GM12878 (cell line): ENCODE data around the gene THAP3. TPM values are rescaled to one million over a fixed set of nuclear protein-coding genes. Genes with fewer than 3 reads are reported as not detected.

ENCODE experiments used
- ATAC-seq: fragments of 200-7000 bp; cut with Tn5 transposase; 3 replicates; pipeline ENCODE4 v1.9.1; 2020; ENCODE audit warnings: mild to moderate bottlenecking, moderate library complexity
- BruUV-seq: library from RNA; stranded (reverse); fragments of 400-500 nt; replicated peaks from 2 replicates; lab custom pipeline; 2021; lab: Mats Ljungman, UMichigan
- CTCF ChIA-PET: fragments of 300-600 bp; sonication (Branson Sonifier 250); formaldehyde crosslinking; extraction: SDS; loops from one replicate; lab custom pipeline; 2021; ENCODE audit warnings: inconsistent platforms; lab: Yijun Ruan, JAX
- POLR2A ChIA-PET: fragments of 350-600 bp; formaldehyde crosslinking; extraction: SDS; loops from one replicate; lab custom pipeline; 2021; ENCODE audit warnings: inconsistent platforms; lab: Charles Lee
- RAD21 ChIA-PET: fragments of 300-600 bp; sonication (Branson Sonifier 250); formaldehyde crosslinking; loops from one replicate; lab custom pipeline; 2023; ENCODE audit warnings: antibody characterized with exemption; ENCODE audit not compliant: unreplicated experiment; lab: Charles Lee
- SMC1A ChIA-PET: fragments of 300-600 bp; sonication (Branson Sonifier 250); formaldehyde crosslinking; loops from one replicate; lab custom pipeline; 2023; ENCODE audit not compliant: unreplicated experiment, uncharacterized antibody; lab: Charles Lee
- DNase-seq: peaks from one replicate; pipeline ENCODE4 v3.0.0-alpha.2; 2011; ENCODE audit warnings: low read depth, low spot score
- FAIRE-seq: peaks from 3 replicates; lab custom pipeline; 2011; peaks lifted over from hg19 to GRCh38; lab: Jason Lieb, UNC
- H2AFZ ChIP-seq: 2 replicates; pipeline ENCODE4 v1.6.0; 2011; ENCODE audit warnings: low read depth, low read length, control low read depth; ENCODE audit not compliant: control insufficient read depth
- H3K27ac ChIP-seq: 2 replicates; pipeline ENCODE4 v1.5.1; 2011; ENCODE audit warnings: control low read depth; ENCODE audit not compliant: control insufficient read depth, insufficient read depth
- H3K27me3 ChIP-seq, 2 experiments: replicated peaks in 1 of 2; 2 replicates each; pipeline versions ENCODE4 v1.6.0 to v1.6.1; 2011; ENCODE audit warnings: low read length in 1 of 2; ENCODE audit not compliant: control insufficient read depth in 2 of 2, insufficient read depth in 2 of 2
- H3K36me3 ChIP-seq, 2 experiments: 2 replicates each; pipeline ENCODE4 v1.5.1; 2011; ENCODE audit warnings: low read length in 1 of 2; ENCODE audit not compliant: control insufficient read depth in 2 of 2, insufficient read depth in 2 of 2
- H3K4me1 ChIP-seq: 2 replicates; pipeline ENCODE4 v1.6.1; 2011; ENCODE audit warnings: mild to moderate bottlenecking, low read length, moderate library complexity, mixed read lengths; ENCODE audit not compliant: control insufficient read depth, insufficient read depth
- H3K4me2 ChIP-seq: 2 replicates; pipeline ENCODE4 v1.6.0; 2011; ENCODE audit warnings: control low read depth; ENCODE audit not compliant: control insufficient read depth, insufficient read depth
- H3K4me3 ChIP-seq: fragments of 200-600 bp; sonication (generic); 2 replicates; pipeline ENCODE4 v1.5.1; 2016
- H3K79me2 ChIP-seq: 2 replicates; pipeline ENCODE4 v1.6.0; 2011; ENCODE audit warnings: low read length; ENCODE audit not compliant: control insufficient read depth, insufficient read depth
- H3K9ac ChIP-seq: 2 replicates; pipeline ENCODE4 v1.8.0; 2011; ENCODE audit warnings: low read length, control low read depth, mixed read lengths; ENCODE audit not compliant: control insufficient read depth, insufficient read depth
- H3K9me3 ChIP-seq: replicated peaks from 3 replicates; pipeline ENCODE4 v1.5.1; 2011; ENCODE audit warnings: mild to moderate bottlenecking, low read length; ENCODE audit not compliant: control insufficient read depth, insufficient read depth
- H4K20me1 ChIP-seq: 2 replicates; pipeline ENCODE4 v1.6.0; 2011; ENCODE audit not compliant: control insufficient read depth, insufficient read depth
- ASH2L ChIP-seq: fragments of 300-600, 200-600 bp; sonication (generic); IDR thresholded peaks from 2 replicates; pipeline ENCODE4 v1.6.1; 2017; ENCODE audit warnings: low read depth, mild to moderate bottlenecking, borderline replicate concordance
- FOXM1 ChIP-seq: IDR thresholded peaks from 2 replicates; pipeline ENCODE4 v1.6.1; 2012; ENCODE audit warnings: low read depth, mild to moderate bottlenecking, inconsistent platforms, low read length, moderate library complexity
- MTA2 ChIP-seq: fragments of 450-650 bp; IDR thresholded peaks from 2 replicates; pipeline ENCODE4 v1.6.1; 2016; ENCODE audit warnings: low read depth, mild to moderate bottlenecking, moderate library complexity
- NR2F1 ChIP-seq: fragments of 450-650 bp; conservative IDR thresholded peaks from 2 replicates; pipeline ENCODE4 v1.6.1; 2017; ENCODE audit warnings: mild to moderate bottlenecking
- SUPT20H ChIP-seq: IDR thresholded peaks from 2 replicates; pipeline ENCODE4 v1.6.1; 2011; ENCODE audit warnings: low read depth, mild to moderate bottlenecking, low read length, moderate library complexity, borderline replicate concordance; ENCODE audit not compliant: control insufficient read depth
- WGBS: methylation state at CpG from one replicate; pipeline ENCODE4 v1.1.6; 2016; ENCODE audit warnings: low lambda C conversion rate; ENCODE audit not compliant: insufficient replicate concordance, insufficient coverage; ENCODE audit errors: missing lambda C conversion rate; 5-methylcytosine and 5-hydroxymethylcytosine counted together
- in situ Hi-C: fragments of 300-500 bp; cut with MboI; formaldehyde crosslinking; loops from 9 replicates; pipeline ENCODE4 v1.14.3; 2018; ENCODE audit warnings: mixed read lengths
- intact Hi-C: fragments of 100-400 bp; cut with micrococcal nuclease; formaldehyde crosslinking; loops from one replicate; pipeline ENCODE4 v1.14.2; 2022; ENCODE audit not compliant: unreplicated experiment
- polyA plus RNA-seq, 11 experiments: library from polyadenylated mRNA; depleted of rRNA in 4 of 11; unstranded in 6 of 11; stranded (reverse) in 5 of 11; fragments of >200 nt; fragmentation: Nextera tagmentation in 4 of 11; fragmentation: Illumina TruSeq in 1 of 11; extraction: Ambion mirVana in 4 of 11; extraction: Trizol in 1 of 11; gene quantifications; 1 replicate in 1 of 11; 2 replicates in 10 of 11; pipeline versions ENCODE4 v1.2.1 to v1.2.3, GENCODE V29; 2011 to 2016; ENCODE audit warnings: inconsistent platforms in 2 of 11, missing spikeins in 2 of 11, low read depth in 1 of 11
- total RNA-seq, 4 experiments: library from RNA; depleted of rRNA in 3 of 4; stranded (reverse); fragments of >200 nt in 3 of 4; fragmentation: Illumina TruSeq in 1 of 4; extraction: Trizol in 1 of 4; gene quantifications; 2 replicates each; pipeline versions ENCODE4 v1.2.1 to v1.2.3, GENCODE V29; 2013 to 2021
- TF ChIP-seq, protein P1 (sequence below): IDR thresholded peaks from 2 replicates; pipeline ENCODE4 v1.6.1; 2011; ENCODE audit warnings: low read depth, low read length, improper control_type of control experiment, borderline replicate concordance
- TF ChIP-seq, protein P2 (sequence below): IDR thresholded peaks from 2 replicates; pipeline ENCODE4 v1.6.1; 2011; ENCODE audit warnings: borderline replicate concordance, low read depth, mild to moderate bottlenecking, moderate library complexity, mixed read lengths, low read length; ENCODE audit not compliant: insufficient read depth; ENCODE audit errors: extremely low read length

The THAP3 gene
- total and polyA plus RNA-seq, 10 of the 15 experiments (the other 5 are each of a cell fraction or from before 2014, with no cell fraction given) = 1.5 to 19.5 (median 11.9) TPM

DNA sequence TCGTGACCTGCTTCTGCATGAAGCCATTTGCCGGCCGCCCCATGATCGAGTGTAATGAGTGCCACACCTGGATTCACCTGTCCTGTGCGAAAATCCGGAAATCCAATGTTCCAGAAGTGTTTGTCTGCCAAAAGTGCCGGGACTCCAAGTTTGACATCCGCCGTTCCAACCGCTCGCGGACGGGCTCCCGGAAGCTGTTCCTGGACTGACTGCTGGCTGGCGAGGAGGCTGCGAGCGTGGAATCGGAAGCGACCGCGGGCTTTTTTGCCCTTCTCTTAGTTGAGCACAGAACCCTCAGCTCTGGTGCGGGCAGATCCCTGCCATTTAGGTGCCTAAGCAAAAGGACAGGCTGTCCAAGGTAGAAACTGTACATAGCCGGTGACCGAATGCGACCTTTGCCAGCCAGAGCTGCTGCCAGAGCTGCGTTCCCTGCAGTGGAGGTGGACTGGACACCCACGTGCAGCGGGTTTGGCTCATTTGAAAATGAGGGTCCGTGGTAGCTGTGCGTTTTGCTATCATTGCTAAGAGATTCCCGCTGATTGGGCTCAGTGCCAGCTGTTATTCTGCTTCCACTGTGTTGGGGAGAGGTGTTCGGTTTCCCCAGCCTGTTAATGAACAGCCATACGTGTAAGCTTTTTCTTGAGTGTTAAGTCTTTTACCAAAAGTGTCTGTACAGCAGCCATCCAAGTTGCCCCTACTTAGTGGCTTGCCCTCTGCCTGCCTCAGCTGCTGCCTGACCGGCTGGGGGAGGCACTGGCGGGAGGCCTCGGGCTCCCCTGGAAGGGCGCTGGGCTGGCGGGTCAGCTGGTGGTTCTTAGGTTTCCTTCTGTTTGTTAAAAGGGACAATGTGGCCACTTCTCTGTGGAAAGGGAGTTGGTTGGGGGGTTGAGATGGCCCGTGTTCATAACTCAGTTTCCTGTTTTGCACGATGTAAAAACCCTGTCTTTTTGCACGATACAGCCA lies 3.0 kb upstream of the THAP3 start:
- Histone ChIP-seq H3K36me3 (peaks cover 9 to 19% of the 10 kb centered on the region in 2 experiments; a peak in 3 of 4 replicates), H4K20me1 (no peaks in the 10 kb centered on the region), H3K4me1 (peaks cover 9% of the 10 kb centered on the region), H3K4me2 (no peak overlapping the region), H3K4me3 (no peak overlapping the region), H3K79me2 (peaks cover 15% of the 10 kb centered on the region), H3K27ac (no peak overlapping the region), H3K9me3 (no peaks in the 10 kb centered on the region), H2AFZ (no peak overlapping the region), H3K27me3 (no peaks in the 10 kb centered on the region), H3K9ac (no peak overlapping the region)
- CTCF ChIA-PET = interaction anchor here (1.4 to 2.2 kb wide), 2 partner anchors 41 to 67 kb away, joined by 4 to 5 read pairs; partner anchors contain the start of genes NOL9 and TAS1R1
- no peak for DNase-seq
- WGBS = 96% methylated on average over 41 of the region's 41 CpGs
- intact Hi-C loops = no loop called here
- ATAC-seq = no peak
- POLR2A ChIA-PET = interaction anchor here (1.6 kb wide), 1 partner anchor 20 kb away, joined by 4 read pairs; no protein-coding TSS in a partner anchor
- SMC1A ChIA-PET = interaction anchor here (2.1 kb wide), 1 partner anchor 42 kb away, joined by 5 read pairs; the partner anchor contains the start of gene ZBTB48
- in situ Hi-C loops = no loop called here
- no peak for FAIRE-seq
- RAD21 ChIA-PET = no interaction called here
- TSS peak; percentile 29 for BruUV-seq
- no peak for TF ChIP-seq FOXM1
- TF ChIP-seq, protein P1, sequence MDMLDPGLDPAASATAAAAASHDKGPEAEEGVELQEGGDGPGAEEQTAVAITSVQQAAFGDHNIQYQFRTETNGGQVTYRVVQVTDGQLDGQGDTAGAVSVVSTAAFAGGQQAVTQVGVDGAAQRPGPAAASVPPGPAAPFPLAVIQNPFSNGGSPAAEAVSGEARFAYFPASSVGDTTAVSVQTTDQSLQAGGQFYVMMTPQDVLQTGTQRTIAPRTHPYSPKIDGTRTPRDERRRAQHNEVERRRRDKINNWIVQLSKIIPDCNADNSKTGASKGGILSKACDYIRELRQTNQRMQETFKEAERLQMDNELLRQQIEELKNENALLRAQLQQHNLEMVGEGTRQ = no peak
- no peak for TF ChIP-seq ASH2L
- TF ChIP-seq MTA2 = no peak
- TF ChIP-seq NR2F1 = no peak
- TF ChIP-seq SUPT20H = no peak
- TF ChIP-seq, protein P2, sequence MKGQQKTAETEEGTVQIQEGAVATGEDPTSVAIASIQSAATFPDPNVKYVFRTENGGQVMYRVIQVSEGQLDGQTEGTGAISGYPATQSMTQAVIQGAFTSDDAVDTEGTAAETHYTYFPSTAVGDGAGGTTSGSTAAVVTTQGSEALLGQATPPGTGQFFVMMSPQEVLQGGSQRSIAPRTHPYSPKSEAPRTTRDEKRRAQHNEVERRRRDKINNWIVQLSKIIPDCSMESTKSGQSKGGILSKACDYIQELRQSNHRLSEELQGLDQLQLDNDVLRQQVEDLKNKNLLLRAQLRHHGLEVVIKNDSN = no peak
